COLO829 (cell line): ENCODE results near the gene CATSPERD.

Experiments used
- DNase-seq: peaks from one replicate; pipeline ENCODE4 v3.0.0; 2012; ENCODE audit warnings: low spot score

CATSPERD gene

GRCh38 chr19:5827342-5827890 is 107.0 kb downstream of the CATSPERD start:
- no peak for DNase-seq

GRCh38 chr19:5827891-5828660 is 107.6 kb downstream of the CATSPERD start:
- peak; percentile 98 for DNase-seq
